IPS-15b (cell line): ENCODE measurements around the gene MPG.
A peak's percentile ranks its signal among the peaks of the same experiment; 100 is the strongest.
"Not testable (repeated sequence)": the region's sequence is repeated elsewhere in the genome, so short reads cannot be mapped to it uniquely, and the experiment has no call there.

Source experiments
- H3K27me3 ChIP-seq: one replicate; pipeline ENCODE4 v1.6.1; 2013; ENCODE audit warnings: low read length; ENCODE audit not compliant: control insufficient read depth, insufficient read depth
- H3K36me3 ChIP-seq: one replicate; pipeline ENCODE4 v1.6.1; 2013; ENCODE audit warnings: low read length; ENCODE audit not compliant: control insufficient read depth, insufficient read depth
- H3K4me1 ChIP-seq: one replicate; pipeline ENCODE4 v1.6.1; 2013; ENCODE audit warnings: mild to moderate bottlenecking, low read length; ENCODE audit not compliant: control insufficient read depth, insufficient read depth
- H3K4me3 ChIP-seq: one replicate; pipeline ENCODE4 v1.5.1; 2013; ENCODE audit warnings: low read depth, low read length
- H3K9ac ChIP-seq: one replicate; pipeline ENCODE4 v1.6.1; 2013; ENCODE audit warnings: low read depth, mild to moderate bottlenecking, low read length
- H3K9me3 ChIP-seq: one replicate; pipeline ENCODE4 v1.6.1; 2013; ENCODE audit warnings: mild to moderate bottlenecking, low read length; ENCODE audit not compliant: control insufficient read depth, insufficient read depth

Gene MPG

GRCh38 chr16:38941-39892 lies 38.8 kb upstream of the MPG start:
- Histone ChIP-seq H3K36me3 (peaks cover 13% of the 10 kb centered on the region), H3K9me3 (no peaks in the 10 kb centered on the region), H3K9ac (no peak overlapping the region), H3K4me3 (no peak overlapping the region), H3K4me1 (no peaks in the 10 kb centered on the region), H3K27me3 (no peaks in the 10 kb centered on the region)

- Histone ChIP-seq H3K9ac (no peak overlapping the region), H3K4me3 (no peak overlapping the region), H3K27me3 (no peaks in the 10 kb centered on the region), H3K4me1 (no peaks in the 10 kb centered on the region), H3K9me3 (no peaks in the 10 kb centered on the region), H3K36me3 (peaks cover 23% of the 10 kb centered on the region)
These were observed 36.5 kb upstream of the MPG start for GRCh38 chr16:41439-42068.

GRCh38 chr16:42069-42457 lies 36.0 kb upstream of the MPG start:
- Histone ChIP-seq H3K9ac (no peak overlapping the region), H3K27me3 (no peaks in the 10 kb centered on the region), H3K36me3 (peaks cover 24% of the 10 kb centered on the region), H3K4me3 (no peak overlapping the region), H3K4me1 (no peaks in the 10 kb centered on the region), H3K9me3 (no peaks in the 10 kb centered on the region)

DNA sequence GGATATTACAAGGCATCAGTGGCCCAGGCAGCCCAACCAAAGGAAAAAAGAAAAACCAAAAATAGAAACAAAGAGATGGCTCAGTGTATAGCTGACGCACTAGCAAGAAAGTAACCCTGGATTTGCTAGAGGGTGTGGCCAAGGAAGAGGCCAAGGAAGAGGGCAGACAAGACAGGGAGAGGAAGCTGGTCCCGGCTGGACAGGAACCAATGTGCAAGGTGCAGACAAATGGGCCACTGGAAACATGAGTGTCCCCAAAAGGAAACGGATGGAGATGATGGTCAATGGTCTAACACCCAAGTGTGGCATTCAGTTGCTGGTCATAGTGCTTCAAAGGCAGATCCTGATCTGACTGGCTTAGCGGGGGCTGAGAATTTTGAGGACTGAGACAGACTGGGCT lies 35.3 kb upstream of the MPG start:
- Histone ChIP-seq H3K36me3 (peaks cover 27% of the 10 kb centered on the region), H3K9ac (no peak overlapping the region), H3K4me1 (no peaks in the 10 kb centered on the region), H3K27me3 (no peaks in the 10 kb centered on the region), H3K4me3 (no peak overlapping the region), H3K9me3 (no peaks in the 10 kb centered on the region)

DNA sequence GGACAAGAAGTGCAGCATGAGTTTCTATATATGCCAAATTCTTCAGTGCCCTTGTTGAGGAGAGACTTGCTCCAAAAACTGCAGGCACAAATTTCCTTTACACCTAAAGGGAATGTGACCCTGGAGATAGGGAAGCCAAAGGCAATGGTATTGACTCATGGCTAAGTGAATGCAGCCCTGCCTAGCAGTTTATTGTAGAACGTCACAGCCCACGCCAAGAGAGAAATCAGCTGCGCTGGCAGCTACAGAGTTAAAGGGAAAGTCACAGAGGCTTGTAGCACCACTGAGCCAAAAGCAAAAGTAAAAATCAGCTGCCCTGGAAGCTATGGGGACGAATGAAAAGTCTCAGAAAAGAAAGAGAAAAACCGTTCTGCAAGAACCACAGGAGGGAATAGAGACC lies 34.7 kb upstream of the MPG start:
- Histone ChIP-seq H3K36me3 (peaks cover 27% of the 10 kb centered on the region), H3K4me1 (no peaks in the 10 kb centered on the region), H3K27me3 (no peaks in the 10 kb centered on the region), H3K9me3 (no peaks in the 10 kb centered on the region), H3K4me3 (no peak overlapping the region), H3K9ac (no peak overlapping the region)

- Histone ChIP-seq H3K9me3 (no peaks in the 10 kb centered on the region), H3K27me3 (no peaks in the 10 kb centered on the region), H3K36me3 (peaks cover 28% of the 10 kb centered on the region)
These were observed 33.4 kb upstream of the MPG start for GRCh38 chr16:44655-45054.

GRCh38 chr16:45454-45853 lies 32.6 kb upstream of the MPG start:
- Histone ChIP-seq H3K9ac (no peak overlapping the region), H3K9me3 (no peaks in the 10 kb centered on the region), H3K4me3 (no peak overlapping the region), H3K27me3 (no peaks in the 10 kb centered on the region), H3K36me3 (peaks cover 34% of the 10 kb centered on the region), H3K4me1 (no peaks in the 10 kb centered on the region)

More at GRCh38 chr16:44655-45054, 33.4 kb upstream of the MPG start:
- no peaks in the 10 kb centered on the region for H3K4me1 ChIP-seq
- no peak overlapping the region for H3K4me3 ChIP-seq
- H3K9ac ChIP-seq = no peak overlapping the region

GRCh38 chr16:46510-46909 lies 31.5 kb upstream of the MPG start:
- H3K4me1 ChIP-seq, H3K27me3 ChIP-seq, H3K4me3 ChIP-seq, H3K9ac ChIP-seq, H3K9me3 ChIP-seq: not testable (repeated sequence)
- peaks cover 29% of the 10 kb centered on the region for H3K36me3 ChIP-seq

DNA sequence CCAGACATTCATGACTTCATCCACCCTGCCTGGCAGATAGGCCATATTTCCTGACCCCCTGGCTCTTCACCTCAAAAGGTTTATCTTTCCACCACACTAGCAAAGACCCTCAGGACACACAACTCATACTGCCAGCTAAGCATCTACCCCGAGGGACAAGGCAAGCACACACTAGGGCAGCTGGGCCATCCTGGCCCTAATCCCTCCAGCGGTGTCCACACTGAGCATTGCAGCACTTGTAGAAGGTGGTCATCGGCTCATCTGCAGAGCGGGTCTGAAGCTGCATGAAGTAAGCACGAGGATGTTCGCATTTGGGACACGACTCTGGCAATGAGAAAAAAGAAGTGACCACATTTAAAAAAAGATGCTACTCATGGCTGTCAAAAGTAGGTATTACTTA lies 30.8 kb upstream of the MPG start:
- H3K9ac ChIP-seq = no peak overlapping the region
- H3K4me1 ChIP-seq = no peaks in the 10 kb centered on the region
- H3K27me3 ChIP-seq = no peaks in the 10 kb centered on the region
- no peaks in the 10 kb centered on the region for H3K9me3 ChIP-seq
- H3K4me3 ChIP-seq = no peak overlapping the region
- H3K36me3 ChIP-seq = peaks cover 29% of the 10 kb centered on the region

GRCh38 chr16:50769-51591 lies 27.0 kb upstream of the MPG start:
- H3K4me3 ChIP-seq = no peak overlapping the region
- H3K9ac ChIP-seq = no peak overlapping the region
- no peaks in the 10 kb centered on the region for H3K27me3 ChIP-seq
- peaks cover 19% of the 10 kb centered on the region for H3K36me3 ChIP-seq
- no peaks in the 10 kb centered on the region for H3K9me3 ChIP-seq
- no peaks in the 10 kb centered on the region for H3K4me1 ChIP-seq

DNA sequence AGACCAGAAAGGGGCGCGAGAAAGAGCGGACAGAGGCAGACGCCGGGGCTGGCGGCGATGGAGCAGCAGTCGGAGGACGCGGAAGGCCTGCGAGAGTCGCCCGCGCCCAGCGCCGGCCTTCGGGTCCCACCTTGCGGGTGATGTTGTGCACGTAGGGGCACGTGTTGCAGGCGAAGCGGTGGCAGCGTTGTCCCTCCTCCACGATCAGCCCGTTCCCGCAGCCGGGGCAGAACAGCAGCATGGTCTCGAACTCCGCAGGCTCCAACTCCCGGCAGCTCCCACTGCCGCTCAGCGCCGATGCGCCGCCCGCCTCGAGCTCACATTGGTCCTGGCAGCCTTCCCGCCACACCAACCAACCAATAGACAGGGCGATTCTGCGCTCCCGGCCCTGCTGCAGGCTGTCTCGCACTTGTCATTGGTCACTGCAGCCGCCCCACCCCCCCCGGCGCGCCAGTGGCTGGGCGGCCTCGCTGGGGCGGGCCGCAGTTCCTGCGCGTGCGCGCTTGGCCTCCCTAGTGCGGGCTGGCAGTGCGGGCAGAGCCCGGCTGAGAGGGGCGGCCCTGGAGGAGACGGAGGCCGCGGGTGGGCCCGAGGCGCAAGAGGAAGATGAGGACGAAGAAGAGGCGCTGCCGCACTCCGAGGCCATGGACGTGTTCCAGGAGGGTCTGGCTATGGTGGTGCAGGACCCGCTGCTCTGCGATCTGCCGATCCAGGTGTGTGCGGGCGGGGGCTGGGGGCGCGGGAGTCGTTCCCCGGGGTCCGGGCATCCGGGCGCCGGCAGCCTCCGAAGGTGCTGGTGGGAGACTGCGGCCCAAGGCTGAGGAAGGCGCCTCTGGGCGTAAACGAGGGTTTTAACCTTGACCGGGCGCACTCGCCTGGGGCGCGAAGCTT lies 24.4 kb upstream of the MPG start, which contains the start of the genes POLR3K and SNRNP25:
Gene POLR3K, minus strand, starts transcription at position 263 of the 891 bp plus-strand sequence. Its CDS starts 22 bp downstream, at position 241.
Gene SNRNP25, plus strand, starts transcription at position 483 of the 891 bp plus-strand sequence. Its CDS starts 189 bp downstream, at position 672.
- Histone ChIP-seq H3K36me3 (peaks cover 36% of the 10 kb centered on the region), H3K9me3 (no peaks in the 10 kb centered on the region), H3K4me1 (no peaks in the 10 kb centered on the region)

More for the DNA sequence above, 24.4 kb upstream of the MPG start, which contains the start of the genes POLR3K and SNRNP25:
- Histone ChIP-seq H3K4me3 (peak within 1 kb of the TSS; percentile 93), H3K9ac (peak within 1 kb of the TSS; percentile 92), H3K27me3 (no peaks in the 10 kb centered on the region)
